ENCODE results near the gene ADAMTS10. TPM values are rescaled to one million over a fixed set of nuclear protein-coding genes. Genes with fewer than 3 reads are reported as not detected.
A peak's percentile ranks its signal among the peaks of the same experiment; 100 is the strongest.

Gene ADAMTS10
- total RNA-seq, 4 donors from 2014 or later: 7.6 to 20.9 (median 14.7) TPM

DNA sequence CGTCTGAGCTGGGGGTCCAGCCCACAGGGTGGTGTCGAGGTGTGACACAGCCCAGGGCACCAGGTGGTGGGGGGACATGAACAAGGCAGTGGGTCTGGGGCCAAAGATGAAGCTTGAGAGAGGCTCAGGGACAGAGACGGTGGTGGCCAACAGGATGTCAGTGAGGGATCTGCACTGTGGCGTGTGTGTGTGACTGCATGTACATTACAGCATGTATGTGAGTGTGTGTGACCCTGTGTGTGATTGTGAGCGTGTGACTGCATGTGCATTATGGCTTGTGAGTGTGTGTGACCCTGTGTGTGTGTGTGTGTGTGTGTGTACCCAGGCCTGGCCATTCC lies 1.6 kb downstream of the ADAMTS10 start:
- TF ChIP-seq, protein P1, sequence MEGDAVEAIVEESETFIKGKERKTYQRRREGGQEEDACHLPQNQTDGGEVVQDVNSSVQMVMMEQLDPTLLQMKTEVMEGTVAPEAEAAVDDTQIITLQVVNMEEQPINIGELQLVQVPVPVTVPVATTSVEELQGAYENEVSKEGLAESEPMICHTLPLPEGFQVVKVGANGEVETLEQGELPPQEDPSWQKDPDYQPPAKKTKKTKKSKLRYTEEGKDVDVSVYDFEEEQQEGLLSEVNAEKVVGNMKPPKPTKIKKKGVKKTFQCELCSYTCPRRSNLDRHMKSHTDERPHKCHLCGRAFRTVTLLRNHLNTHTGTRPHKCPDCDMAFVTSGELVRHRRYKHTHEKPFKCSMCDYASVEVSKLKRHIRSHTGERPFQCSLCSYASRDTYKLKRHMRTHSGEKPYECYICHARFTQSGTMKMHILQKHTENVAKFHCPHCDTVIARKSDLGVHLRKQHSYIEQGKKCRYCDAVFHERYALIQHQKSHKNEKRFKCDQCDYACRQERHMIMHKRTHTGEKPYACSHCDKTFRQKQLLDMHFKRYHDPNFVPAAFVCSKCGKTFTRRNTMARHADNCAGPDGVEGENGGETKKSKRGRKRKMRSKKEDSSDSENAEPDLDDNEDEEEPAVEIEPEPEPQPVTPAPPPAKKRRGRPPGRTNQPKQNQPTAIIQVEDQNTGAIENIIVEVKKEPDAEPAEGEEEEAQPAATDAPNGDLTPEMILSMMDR (IDR thresholded peaks at IDR 0.05): no peak
- no peak for TF ChIP-seq POLR2A (IDR thresholded peaks at IDR 0.05)
- Histone ChIP-seq H3K27me3 (no peaks in the 10 kb centered on the region), H3K4me3 (replicated peaks in 1 of 3) (peak overlapping the region in 1 of 3 donors; percentile 45), H3K36me3 (peaks cover 0 to 3% of the 10 kb centered on the region in 2 donors), H3K27ac (peak overlapping the region in 2 of 3 donors; percentile 65 to 68), H3K4me1 (peaks cover 9 to 13% of the 10 kb centered on the region in 2 donors), H3K9me3 (no peaks in the 10 kb centered on the region)
- 70% methylated on average over 5 of the region's 5 CpGs for WGBS, 2 donors
- no peak for DNase-seq
- intact Hi-C loops (cut with DNase I): no loop called here

DNA sequence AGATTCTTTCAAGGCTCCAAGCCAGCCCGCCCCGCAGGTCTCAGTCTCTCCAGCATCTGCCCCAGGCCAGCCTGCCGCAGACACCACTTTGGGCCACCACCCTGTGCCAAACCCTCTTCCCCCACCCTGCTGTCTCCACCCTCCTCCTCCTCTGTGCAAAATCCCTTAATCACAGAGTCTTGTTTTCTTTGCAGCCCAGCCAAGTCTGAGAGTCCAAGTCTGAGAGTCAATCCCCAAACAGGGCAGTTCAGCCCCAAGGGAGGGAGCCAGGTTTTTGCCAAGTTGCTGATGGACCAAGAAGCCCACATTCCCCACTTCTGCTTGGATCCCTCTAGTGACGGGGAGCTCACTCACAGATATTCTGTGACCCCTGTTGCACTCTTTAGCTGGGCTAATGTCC lies 3.1 kb downstream of the ADAMTS10 start:
- Histone ChIP-seq H3K27me3 (no peaks in the 10 kb centered on the region), H3K4me1 (peaks cover 9 to 13% of the 10 kb centered on the region in 2 donors), H3K9me3 (no peaks in the 10 kb centered on the region), H3K27ac (no peak overlapping the region), H3K36me3 (peaks cover 0 to 3% of the 10 kb centered on the region in 2 donors), H3K4me3 (replicated peaks in 1 of 3) (no peak overlapping the region)
- TF ChIP-seq POLR2A (IDR thresholded peaks at IDR 0.05): no peak
- TF ChIP-seq, protein P1 (IDR thresholded peaks at IDR 0.05): no peak
- WGBS, 2 donors: 60 to 68% methylated on average over 4 of the region's 4 CpGs
- DNase-seq: no peak
- intact Hi-C loops (cut with DNase I): no loop called here

DNA sequence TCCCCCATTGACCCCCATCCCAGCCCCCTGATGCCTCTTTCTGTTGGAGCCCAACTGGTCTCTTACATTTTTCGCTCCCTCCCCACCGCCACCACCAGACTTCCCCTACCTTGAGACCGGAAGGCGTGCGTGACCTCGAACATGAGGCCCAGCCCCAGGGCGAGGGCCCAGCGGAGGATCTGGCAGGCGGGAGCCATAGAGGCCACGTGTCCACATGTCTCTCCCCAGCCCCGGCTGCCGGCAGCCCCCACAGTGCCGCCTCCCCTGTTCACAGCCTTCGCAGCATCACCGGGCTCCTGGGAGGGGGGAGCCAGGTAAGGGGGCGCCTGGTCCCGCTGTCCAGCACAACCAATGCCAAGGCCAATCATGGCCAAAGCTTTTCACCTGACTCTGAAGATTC lies 5.0 kb downstream of the ADAMTS10 start:
- DNase-seq: no peak
- WGBS, 2 donors: 99% methylated on average over 15 to 17 of the region's 17 CpGs
- peaks cover 9 to 13% of the 10 kb centered on the region in 2 donors for H3K4me1 ChIP-seq
- H3K4me3 ChIP-seq (replicated peaks in 1 of 3): no peak overlapping the region
- no peaks in the 10 kb centered on the region for H3K27me3 ChIP-seq
- TF ChIP-seq POLR2A (IDR thresholded peaks at IDR 0.05): no peak
- TF ChIP-seq, protein P1 (IDR thresholded peaks at IDR 0.05): no peak
- no peak overlapping the region for H3K27ac ChIP-seq
- peaks cover 0 to 3% of the 10 kb centered on the region in 2 donors for H3K36me3 ChIP-seq
- intact Hi-C loops (cut with DNase I): no loop called here
- H3K9me3 ChIP-seq: no peaks in the 10 kb centered on the region

DNA sequence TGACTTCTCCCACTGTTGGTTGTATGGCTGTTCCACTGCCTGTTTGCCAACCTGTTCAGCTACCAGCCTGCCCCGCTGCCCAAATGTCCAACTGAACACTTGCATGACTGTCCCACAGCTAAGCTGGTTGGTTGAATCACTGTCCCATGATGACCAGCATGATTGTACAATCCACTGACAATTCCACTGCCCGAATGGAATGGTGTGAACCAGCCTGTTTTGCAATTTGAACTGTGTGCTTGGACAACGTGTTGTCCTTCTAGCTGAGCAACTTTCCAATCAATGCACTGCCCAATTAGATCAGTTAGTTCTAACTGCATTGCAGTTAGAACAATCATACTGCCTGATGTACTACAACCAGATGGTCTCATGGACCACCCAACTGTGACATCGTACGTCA lies 8.7 kb downstream of the ADAMTS10 start:
- 94 to 98% methylated on average over 5 of the region's 5 CpGs for WGBS, 2 donors
- H3K36me3 ChIP-seq: peaks cover 0 to 3% of the 10 kb centered on the region in 2 donors
- DNase-seq: no peak
- H3K27me3 ChIP-seq: no peaks in the 10 kb centered on the region
- no peak overlapping the region for H3K4me3 ChIP-seq (replicated peaks in 1 of 3)
- no peaks in the 10 kb centered on the region for H3K9me3 ChIP-seq
- intact Hi-C loops (cut with DNase I): no loop called here
- no peaks in the 10 kb centered on the region for H3K4me1 ChIP-seq
- no peak for TF ChIP-seq POLR2A (IDR thresholded peaks at IDR 0.05)
- TF ChIP-seq, protein P1 (IDR thresholded peaks at IDR 0.05): no peak
- H3K27ac ChIP-seq: no peak overlapping the region

DNA sequence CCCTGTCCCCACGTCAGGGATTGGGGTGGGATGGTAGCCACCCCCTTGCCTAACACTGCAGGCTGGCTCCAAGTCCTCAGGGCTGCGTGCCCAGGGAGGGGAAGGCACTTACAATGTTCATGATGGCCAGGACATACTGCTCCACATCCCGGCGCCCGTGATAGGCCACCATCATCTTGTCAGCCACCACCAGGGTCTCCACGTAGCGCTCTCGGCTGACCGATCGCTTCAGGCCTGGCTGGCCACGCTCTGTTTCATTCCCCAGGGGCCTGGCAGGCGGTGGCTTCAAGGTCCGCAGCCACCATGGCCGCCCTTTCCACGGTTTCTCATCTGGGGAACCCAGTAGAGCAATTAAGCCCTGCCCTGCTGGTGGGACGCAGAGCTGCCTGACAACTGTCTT lies 9.7 kb downstream of the ADAMTS10 start:
- Histone ChIP-seq H3K36me3 (peaks cover 0 to 3% of the 10 kb centered on the region in 2 donors), H3K27me3 (no peaks in the 10 kb centered on the region), H3K27ac (no peak overlapping the region), H3K9me3 (no peaks in the 10 kb centered on the region), H3K4me3 (replicated peaks in 1 of 3) (no peak overlapping the region), H3K4me1 (no peaks in the 10 kb centered on the region)
- intact Hi-C loops (cut with DNase I): no loop called here
- 94 to 98% methylated on average over 14 to 15 of the region's 16 CpGs for WGBS, 2 donors
- TF ChIP-seq, protein P1 (IDR thresholded peaks at IDR 0.05): no peak
- no peak for TF ChIP-seq POLR2A (IDR thresholded peaks at IDR 0.05)
- DNase-seq: no peak
